Measurements from ENCODE around the gene NUDCD2. TPM values are rescaled to one million over a fixed set of nuclear protein-coding genes. Genes with fewer than 3 reads are reported as not detected.
A peak's percentile ranks its signal among the peaks of the same experiment; 100 is the strongest.
"Not testable (repeated sequence)": the region's sequence is repeated elsewhere in the genome, so short reads cannot be mapped to it uniquely, and the experiment has no call there.

The NUDCD2 gene
- total RNA-seq, 2 experiments from 2014 or later: 36.0 to 39.3 TPM

DNA sequence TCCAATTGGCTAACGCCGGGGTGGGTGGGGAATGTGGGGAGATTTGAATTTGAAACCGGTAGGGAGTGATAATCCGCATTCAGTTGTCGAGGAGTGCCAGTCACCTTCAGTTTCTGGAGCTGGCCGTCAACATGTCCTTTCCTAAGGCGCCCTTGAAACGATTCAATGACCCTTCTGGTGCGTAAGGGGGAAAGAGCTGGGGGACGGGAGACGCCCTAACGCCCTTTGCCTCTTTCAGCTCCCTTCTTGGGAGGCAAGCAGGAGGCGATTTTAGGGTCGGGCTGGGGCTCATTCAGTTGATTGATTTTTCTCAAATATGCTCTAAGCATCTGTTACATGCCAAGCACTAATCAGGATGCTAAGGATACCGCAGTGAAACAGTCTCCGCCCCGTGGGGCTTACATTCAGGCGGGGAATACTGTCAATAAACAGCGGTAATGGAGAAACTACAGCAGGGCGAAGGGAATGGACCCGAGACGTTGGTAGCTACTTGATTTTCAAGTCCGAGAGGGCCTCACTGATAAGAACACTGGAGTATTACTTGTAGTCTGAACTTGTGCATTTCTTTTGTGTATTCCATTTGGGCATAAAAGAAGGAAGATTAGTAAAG, 765 bp upstream of the NUDCD2 start, which contains the start of gene HMMR:
Gene HMMR, plus strand, starts transcription at position 71 of the 610 bp plus-strand sequence. Its CDS starts 61 bp downstream, at position 132.
- CTCF ChIA-PET: interaction anchor here (1.2 to 5.7 kb wide), 8 partner anchors 8 to 51 kb away, joined by 4 to 63 read pairs (median 16); partner anchors contain the start of genes CCNG1 and MAT2B
- H3K36me3 Mint-ChIP-seq (ENCODE audit: low read depth): peaks cover 59% of the 10 kb centered on the region
- no peaks in the 10 kb centered on the region for H3K27me3 Mint-ChIP-seq
- H3K27ac Mint-ChIP-seq: peak within 1 kb of the TSS; percentile 98
- H3K9me3 Mint-ChIP-seq: no peaks in the 10 kb centered on the region
- POLR2A ChIA-PET: interaction anchor here (0.9 to 9.6 kb wide), 18 partner anchors 8 to 52 kb away, joined by 3 to 418 read pairs (median 8); partner anchors contain the start of genes CCNG1 and MAT2B
- H3K4me1 Mint-ChIP-seq: peaks cover 47% of the 10 kb centered on the region
- peak within 1 kb of the TSS; percentile 80 for H3K4me3 Mint-ChIP-seq
- DNase-seq: no peak

DNA sequence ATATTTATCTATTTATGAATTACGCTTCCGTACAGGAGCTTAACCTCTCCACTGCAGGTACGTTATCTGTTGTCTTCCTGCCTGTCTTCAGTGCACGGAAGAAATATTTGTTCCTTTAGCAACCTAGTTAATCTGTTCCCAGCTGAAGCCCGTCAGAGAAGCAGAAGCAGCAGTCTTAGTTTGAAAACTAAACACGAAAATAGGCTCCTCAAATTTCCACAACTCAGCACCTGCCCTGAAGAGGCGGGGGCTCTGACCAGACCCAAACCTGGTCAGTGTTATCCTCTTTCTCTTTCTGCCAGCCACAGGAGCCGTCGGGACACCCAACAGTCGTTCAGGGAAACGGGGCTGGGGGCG, 462 bp downstream of the NUDCD2 start:
- ChIA-PET CTCF (interaction anchor here (1.3 to 5.7 kb wide), 7 partner anchors 9 to 52 kb away, joined by 4 to 63 read pairs (median 17); partner anchors contain the start of genes CCNG1 and MAT2B), POLR2A (interaction anchor here (0.8 to 9.6 kb wide), 12 partner anchors 11 to 52 kb away, joined by 3 to 418 read pairs (median 10); partner anchors contain the start of genes CCNG1 and MAT2B)
- peak overlapping the region; percentile 98 for H3K27ac Mint-ChIP-seq
- no peaks in the 10 kb centered on the region for H3K27me3 Mint-ChIP-seq
- H3K9me3 Mint-ChIP-seq: no peaks in the 10 kb centered on the region
- peaks cover 50% of the 10 kb centered on the region for H3K4me1 Mint-ChIP-seq
- peak overlapping the region; percentile 80 for H3K4me3 Mint-ChIP-seq
- DNase-seq: no peak
- peaks cover 63% of the 10 kb centered on the region for H3K36me3 Mint-ChIP-seq (ENCODE audit: low read depth)

DNA sequence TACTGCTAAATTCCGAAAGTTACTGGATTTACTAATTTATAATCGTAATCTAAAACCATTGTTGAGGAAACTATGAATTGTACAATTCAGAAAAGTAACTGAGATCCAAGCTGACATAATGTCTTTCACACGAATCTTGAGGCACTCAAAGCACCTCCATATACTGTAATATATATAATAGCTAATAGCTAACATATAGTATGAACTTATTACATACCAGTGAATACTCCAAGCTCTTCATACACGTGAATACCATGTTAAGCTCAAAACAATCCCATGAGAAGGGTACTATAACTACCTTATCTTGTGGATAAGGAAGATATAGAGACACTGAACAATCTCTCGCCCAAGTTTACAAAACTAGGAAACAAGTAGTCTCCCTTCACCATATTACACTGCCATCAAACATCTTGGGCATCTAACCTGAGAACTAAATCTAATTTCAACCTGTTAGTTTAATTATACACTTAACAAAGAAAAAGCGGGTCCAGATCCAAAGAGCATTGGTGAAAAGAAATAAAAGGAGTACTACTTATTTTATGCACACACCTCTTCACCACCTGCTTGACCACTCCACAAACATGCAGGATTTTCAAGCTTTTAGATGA, 1.0 kb downstream of the NUDCD2 start:
- DNase-seq: no peak
- Mint-ChIP-seq H3K4me1 (peaks cover 45% of the 10 kb centered on the region), H3K27ac (peak overlapping the region; percentile 98), H3K9me3 (no peaks in the 10 kb centered on the region), H3K4me3 (peak overlapping the region; percentile 80), H3K36me3 (ENCODE audit: low read depth) (peaks cover 59% of the 10 kb centered on the region), H3K27me3 (no peaks in the 10 kb centered on the region)
- CTCF ChIA-PET: interaction anchor here (1.7 to 5.7 kb wide), 6 partner anchors 10 to 50 kb away, joined by 5 to 63 read pairs (median 24); partner anchors contain the start of genes CCNG1 and MAT2B
- POLR2A ChIA-PET: interaction anchor here (0.8 to 9.6 kb wide), 9 partner anchors 10 to 51 kb away, joined by 3 to 418 read pairs (median 23); partner anchors contain the start of genes CCNG1 and MAT2B

DNA sequence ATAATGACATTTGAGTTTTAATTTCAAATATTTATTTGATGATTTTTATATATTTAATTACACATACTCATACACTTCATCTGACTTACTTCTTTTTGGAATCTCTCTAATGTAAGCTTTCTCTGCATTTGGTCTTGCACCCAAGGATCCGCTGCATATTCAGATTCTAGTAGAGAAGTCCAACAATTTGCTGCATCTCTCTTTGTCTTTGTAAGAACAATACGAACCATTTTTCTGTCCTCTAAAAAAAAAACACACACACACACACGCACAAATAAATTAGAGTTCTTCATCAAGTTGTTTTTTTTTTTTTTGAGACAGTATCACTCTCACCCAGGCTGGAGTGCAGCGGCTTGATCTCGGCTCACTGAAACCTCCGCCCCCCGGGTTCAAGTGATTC, 3.1 kb downstream of the NUDCD2 start:
- H3K36me3 Mint-ChIP-seq (ENCODE audit: low read depth): peaks cover 53% of the 10 kb centered on the region
- no peak overlapping the region for H3K4me3 Mint-ChIP-seq
- CTCF ChIA-PET: interaction anchor here (0.9 kb wide), 1 partner anchor 19 kb away, joined by 3 read pairs; the partner anchor contains the start of gene CCNG1
- no peak overlapping the region for H3K27ac Mint-ChIP-seq
- no peaks in the 10 kb centered on the region for H3K27me3 Mint-ChIP-seq
- POLR2A ChIA-PET: interaction anchor here (6.7 to 9.6 kb wide), 2 partner anchors 16 to 49 kb away, joined by 385 to 418 read pairs; partner anchors contain the start of genes CCNG1 and MAT2B
- DNase-seq: no peak
- no peaks in the 10 kb centered on the region for H3K9me3 Mint-ChIP-seq
- peaks cover 32% of the 10 kb centered on the region for H3K4me1 Mint-ChIP-seq

DNA sequence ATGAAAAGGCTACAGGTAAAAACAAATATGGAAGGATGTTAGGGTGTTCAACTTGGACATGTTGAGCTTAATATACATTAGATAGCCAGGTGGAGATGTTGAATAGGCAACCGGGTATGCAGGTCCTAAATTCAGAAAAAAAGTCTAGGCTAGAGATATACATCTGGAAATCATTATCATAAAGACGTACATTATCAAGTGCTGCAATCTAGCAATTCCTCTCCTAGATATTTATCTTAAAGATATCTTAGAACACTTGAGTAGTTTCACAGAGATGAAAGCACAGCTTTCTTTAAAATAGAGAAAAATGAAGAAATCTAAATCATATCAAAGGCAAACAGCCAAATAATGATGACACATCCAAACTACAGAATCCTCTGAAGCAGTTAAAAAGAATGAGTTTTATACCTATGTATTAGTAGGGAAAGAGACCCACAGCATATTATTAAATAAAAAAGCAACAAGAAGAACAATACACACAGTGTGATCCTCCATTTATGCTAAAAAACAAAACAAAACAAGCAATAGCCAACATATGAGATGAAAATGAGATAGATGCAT, 3.8 kb downstream of the NUDCD2 start:
- Mint-ChIP-seq H3K36me3 (ENCODE audit: low read depth) (peaks cover 60% of the 10 kb centered on the region), H3K4me1 (peaks cover 30% of the 10 kb centered on the region), H3K4me3 (no peak overlapping the region), H3K9me3 (no peaks in the 10 kb centered on the region), H3K27me3 (no peaks in the 10 kb centered on the region), H3K27ac (peak overlapping the region; percentile 42)
- no peak for DNase-seq
- POLR2A ChIA-PET: interaction anchor here (9.6 kb wide), 1 partner anchor 15 kb away, joined by 385 read pairs; the partner anchor contains the start of gene CCNG1
- CTCF ChIA-PET: interaction anchor here (0.9 kb wide), 1 partner anchor 18 kb away, joined by 3 read pairs; the partner anchor contains the start of gene CCNG1

- DNase-seq, H3K27me3 Mint-ChIP-seq, H3K9me3 Mint-ChIP-seq, CTCF ChIA-PET, H3K27ac Mint-ChIP-seq, H3K4me3 Mint-ChIP-seq: not testable (repeated sequence)
- POLR2A ChIA-PET: interaction anchor here (9.6 kb wide), 1 partner anchor 14 kb away, joined by 385 read pairs; the partner anchor contains the start of gene CCNG1
- H3K36me3 Mint-ChIP-seq (ENCODE audit: low read depth): peaks cover 61% of the 10 kb centered on the region
- peaks cover 30% of the 10 kb centered on the region for H3K4me1 Mint-ChIP-seq
These were observed 4.5 kb downstream of the NUDCD2 start for GRCh38 chr5:163455406-163455805.

DNA sequence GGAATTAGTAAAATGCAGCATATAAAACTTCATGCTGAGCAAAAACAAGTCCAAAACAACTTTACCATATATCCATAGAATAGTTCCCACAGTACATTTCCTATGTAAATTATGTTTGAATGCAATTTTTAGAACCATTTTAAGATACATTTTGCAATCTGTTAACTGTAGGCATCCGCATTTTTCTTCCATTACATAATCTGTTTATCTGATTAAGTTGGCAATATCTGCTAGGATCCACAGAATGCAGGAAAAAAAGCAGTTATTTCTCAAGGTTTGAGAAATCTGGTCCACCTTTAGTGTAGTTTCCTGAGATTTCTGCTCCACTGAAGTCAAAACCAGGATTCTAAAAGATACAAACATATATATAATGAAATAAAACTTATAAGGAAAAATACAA, 6.2 kb downstream of the NUDCD2 start:
- Mint-ChIP-seq H3K9me3 (no peaks in the 10 kb centered on the region), H3K27me3 (no peaks in the 10 kb centered on the region), H3K4me3 (no peak overlapping the region), H3K27ac (no peak overlapping the region), H3K4me1 (peaks cover 29% of the 10 kb centered on the region), H3K36me3 (ENCODE audit: low read depth) (peaks cover 63% of the 10 kb centered on the region)
- CTCF ChIA-PET: no interaction called here
- no peak for DNase-seq
- POLR2A ChIA-PET: interaction anchor here (9.6 kb wide), 1 partner anchor 12 kb away, joined by 385 read pairs; the partner anchor contains the start of gene CCNG1

- H3K27me3 Mint-ChIP-seq: no peaks in the 10 kb centered on the region
- no peaks in the 10 kb centered on the region for H3K9me3 Mint-ChIP-seq
- POLR2A ChIA-PET: interaction anchor here (3.6 to 5.3 kb wide), 2 partner anchors 9 to 11 kb away, joined by 13 to 51 read pairs; partner anchors contain the start of genes HMMR and NUDCD2
- H3K4me1 Mint-ChIP-seq: peaks cover 23% of the 10 kb centered on the region
- no peak overlapping the region for H3K4me3 Mint-ChIP-seq
- H3K36me3 Mint-ChIP-seq (ENCODE audit: low read depth): peaks cover 72% of the 10 kb centered on the region
- no peak for DNase-seq
- no peak overlapping the region for H3K27ac Mint-ChIP-seq
- CTCF ChIA-PET: no interaction called here
These were observed 8.4 kb downstream of the NUDCD2 start for GRCh38 chr5:163451489-163451888.

GRCh38 chr5:163448491-163448890, 11.4 kb downstream of the NUDCD2 start:
- ChIA-PET POLR2A (interaction anchor here (1.2 to 5.3 kb wide), 3 partner anchors 8 to 12 kb away, joined by 3 to 51 read pairs (median 13); partner anchors contain the start of genes CCNG1, HMMR and NUDCD2), CTCF (interaction anchor here (1.4 kb wide), 1 partner anchor 12 kb away, joined by 4 read pairs; the partner anchor contains the start of genes HMMR and NUDCD2)
- Mint-ChIP-seq H3K4me1 (peaks cover 7% of the 10 kb centered on the region), H3K27ac (no peak overlapping the region), H3K4me3 (no peak overlapping the region), H3K27me3 (no peaks in the 10 kb centered on the region), H3K36me3 (ENCODE audit: low read depth) (peaks cover 67% of the 10 kb centered on the region), H3K9me3 (no peaks in the 10 kb centered on the region)
- no peak for DNase-seq

DNA sequence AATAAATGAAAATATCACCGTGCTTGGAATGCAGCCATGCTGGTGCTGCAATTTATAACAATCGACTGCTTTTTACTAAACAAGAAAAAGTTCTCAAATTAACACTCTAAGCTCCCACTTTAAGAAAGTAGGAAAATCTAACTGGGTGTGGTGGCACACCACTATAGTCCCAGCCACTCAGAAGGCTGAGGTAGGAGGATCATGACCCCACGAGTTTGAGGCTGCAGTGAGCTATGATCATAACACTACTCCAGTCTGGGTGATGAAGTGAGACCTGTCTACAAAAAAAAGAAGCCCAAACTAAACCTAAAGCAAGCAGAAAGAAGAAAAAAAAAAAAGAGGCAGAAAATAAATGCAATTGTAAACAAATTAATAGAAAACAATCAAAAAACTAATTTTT, 12.0 kb downstream of the NUDCD2 start:
- H3K27ac Mint-ChIP-seq: no peak overlapping the region
- H3K4me3 Mint-ChIP-seq: no peak overlapping the region
- ChIA-PET CTCF (no interaction called here), POLR2A (interaction anchor here (3.6 to 5.3 kb wide), 2 partner anchors 7 to 12 kb away, joined by 13 to 51 read pairs; partner anchors contain the start of genes HMMR and NUDCD2)
- H3K36me3 Mint-ChIP-seq (ENCODE audit: low read depth): peaks cover 67% of the 10 kb centered on the region
- H3K27me3 Mint-ChIP-seq: no peaks in the 10 kb centered on the region
- H3K4me1 Mint-ChIP-seq: peaks cover 7% of the 10 kb centered on the region
- no peaks in the 10 kb centered on the region for H3K9me3 Mint-ChIP-seq
- no peak for DNase-seq

- CTCF ChIA-PET: no interaction called here
- POLR2A ChIA-PET: interaction anchor here (1.0 to 5.3 kb wide), 2 partner anchors 9 to 13 kb away, joined by 3 to 51 read pairs; partner anchors contain the start of genes HMMR and NUDCD2
- Mint-ChIP-seq H3K4me3 (no peak overlapping the region), H3K36me3 (ENCODE audit: low read depth) (peaks cover 73% of the 10 kb centered on the region), H3K4me1 (peaks cover 11% of the 10 kb centered on the region), H3K27ac (no peak overlapping the region), H3K27me3 (no peaks in the 10 kb centered on the region), H3K9me3 (no peaks in the 10 kb centered on the region)
- DNase-seq: no peak
These were observed 12.7 kb downstream of the NUDCD2 start for GRCh38 chr5:163447191-163447590.

DNA sequence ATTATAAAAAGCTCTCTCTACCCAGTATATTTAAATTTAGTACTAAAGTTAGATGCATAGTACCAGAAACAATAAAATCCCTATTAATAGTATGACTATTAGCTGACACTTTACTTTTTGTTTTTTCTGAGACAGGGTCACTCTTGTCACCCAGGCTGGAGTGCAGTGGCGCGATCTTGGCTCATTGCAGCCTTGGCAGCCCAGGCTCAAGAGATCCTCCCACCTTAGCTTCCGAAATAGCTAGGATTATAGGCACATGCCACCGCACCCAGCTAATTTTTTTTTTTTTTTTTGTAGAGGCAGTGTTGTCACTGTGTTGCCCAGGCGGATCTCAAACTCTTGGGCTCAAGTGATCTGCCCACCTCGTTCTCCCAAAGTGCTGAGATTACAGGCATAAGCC, 14.6 kb downstream of the NUDCD2 start:
- ChIA-PET POLR2A (interaction anchor here (0.7 to 8.7 kb wide), 2 partner anchors 13 to 61 kb away, joined by 3 to 385 read pairs; partner anchors contain the start of genes HMMR and NUDCD2), CTCF (no interaction called here)
- Mint-ChIP-seq H3K36me3 (ENCODE audit: low read depth) (peaks cover 69% of the 10 kb centered on the region), H3K27me3 (no peaks in the 10 kb centered on the region), H3K27ac (no peak overlapping the region), H3K9me3 (no peaks in the 10 kb centered on the region), H3K4me1 (peaks cover 20% of the 10 kb centered on the region), H3K4me3 (no peak overlapping the region)
- no peak for DNase-seq

All from activated CD4-positive, alpha-beta memory T cell treated with anti-CD3 and anti-CD28 coated beads, Interleukin-2, amount 10 ng/mL, durations not matched to agents 7 days and 5 days (primary cell).